Stimulated activated CD8-positive, alpha-beta memory T cell treated with anti-CD3 and anti-CD28 coated beads, Interleukin-4, amount 100 ng/mL, for 1 hour (primary cell): ENCODE data around the gene SYTL1.

Source experiments
- DNase-seq, 2 donors: peaks; one replicate each; pipeline ENCODE4 v3.0.0-alpha.2; 2020; ENCODE audit warnings: low read depth in 2 of 2, low spot score in 1 of 2

Gene SYTL1, protein sequence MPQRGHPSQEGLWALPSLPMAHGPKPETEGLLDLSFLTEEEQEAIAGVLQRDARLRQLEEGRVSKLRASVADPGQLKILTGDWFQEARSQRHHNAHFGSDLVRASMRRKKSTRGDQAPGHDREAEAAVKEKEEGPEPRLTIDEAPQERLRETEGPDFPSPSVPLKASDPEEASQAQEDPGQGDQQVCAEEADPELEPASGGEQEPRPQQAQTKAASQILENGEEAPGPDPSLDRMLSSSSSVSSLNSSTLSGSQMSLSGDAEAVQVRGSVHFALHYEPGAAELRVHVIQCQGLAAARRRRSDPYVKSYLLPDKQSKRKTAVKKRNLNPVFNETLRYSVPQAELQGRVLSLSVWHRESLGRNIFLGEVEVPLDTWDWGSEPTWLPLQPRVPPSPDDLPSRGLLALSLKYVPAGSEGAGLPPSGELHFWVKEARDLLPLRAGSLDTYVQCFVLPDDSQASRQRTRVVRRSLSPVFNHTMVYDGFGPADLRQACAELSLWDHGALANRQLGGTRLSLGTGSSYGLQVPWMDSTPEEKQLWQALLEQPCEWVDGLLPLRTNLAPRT

DNA sequence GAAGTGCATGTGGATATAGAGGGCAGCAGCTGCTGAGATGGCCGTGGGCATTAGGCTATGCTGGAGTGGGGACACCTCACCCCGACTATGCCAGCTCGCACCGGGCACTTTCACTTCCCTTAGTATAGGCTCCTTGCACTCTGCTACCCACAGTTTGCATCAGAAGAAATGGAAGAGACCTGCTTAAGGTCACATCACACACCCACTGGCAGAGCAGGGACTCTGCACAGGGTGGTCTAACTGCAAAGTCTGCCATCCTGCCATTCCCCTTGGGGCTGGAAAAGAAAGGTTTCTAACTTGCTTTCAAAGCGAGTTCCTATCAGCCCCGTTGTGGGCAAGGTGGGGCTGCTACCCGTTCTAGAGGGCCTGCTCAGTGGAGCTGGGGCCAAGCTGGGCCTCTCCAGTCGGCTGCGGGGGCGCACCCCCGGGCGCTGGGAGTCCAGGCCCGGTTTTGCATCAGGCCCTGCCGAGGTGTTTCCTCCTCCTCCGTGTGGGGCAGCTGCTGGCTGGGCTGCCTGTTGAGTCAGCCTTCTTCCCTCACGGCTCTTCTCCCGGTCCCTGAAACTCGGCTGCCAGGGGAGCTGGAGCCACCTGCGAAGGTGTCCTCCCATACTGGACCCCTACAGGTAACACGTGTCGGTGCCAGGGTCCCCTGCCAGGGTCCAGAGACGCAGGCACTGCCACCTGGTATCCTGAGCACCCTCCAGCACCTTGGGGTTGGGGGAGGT, at the start of gene SYTL1:
Gene SYTL1 (plus strand): TSS at position 498 of the 728 bp plus-strand sequence. CDS start 3,313 bp downstream, outside the sequence.
- no peak for DNase-seq

DNA sequence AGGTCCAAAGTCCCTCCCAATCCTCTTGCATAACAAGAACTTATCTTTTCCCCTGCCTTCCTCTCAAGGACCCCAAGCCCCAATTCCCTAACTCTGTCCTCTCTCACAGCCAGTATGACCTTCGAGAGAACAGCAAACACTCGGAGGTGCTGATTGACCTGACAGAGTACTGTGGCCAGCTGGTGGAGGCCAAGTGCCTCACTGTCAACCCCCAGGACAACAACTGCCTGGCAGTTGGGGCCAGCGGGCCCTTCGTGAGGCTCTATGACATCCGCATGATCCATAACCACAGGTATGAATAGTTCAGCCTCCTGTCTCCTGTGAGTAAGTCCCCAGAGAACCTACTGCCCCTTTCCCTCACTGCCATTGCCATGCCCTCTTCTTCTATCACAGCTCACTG, 49.7 kb upstream of the SYTL1 start:
- no peak for DNase-seq

DNA sequence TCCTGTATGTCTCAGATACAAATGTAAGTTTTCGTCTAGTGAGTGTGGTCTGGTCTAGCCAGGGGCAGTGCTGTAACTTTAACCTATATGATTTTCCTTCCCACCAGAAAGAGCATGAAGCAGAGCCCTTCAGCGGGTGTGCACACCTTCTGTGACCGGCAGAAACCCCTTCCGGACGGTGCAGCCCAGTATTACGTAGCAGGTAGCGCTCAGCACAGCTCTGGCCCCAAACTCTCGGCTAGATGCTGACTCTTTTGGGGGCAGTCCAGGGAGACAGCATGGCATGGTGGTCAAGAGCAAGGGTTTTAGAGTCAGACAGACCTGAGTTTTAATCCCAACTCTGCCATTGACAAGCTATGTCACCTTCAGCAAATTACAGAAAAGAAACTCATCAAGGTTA, 47.9 kb upstream of the SYTL1 start:
- DNase-seq = no peak

DNA sequence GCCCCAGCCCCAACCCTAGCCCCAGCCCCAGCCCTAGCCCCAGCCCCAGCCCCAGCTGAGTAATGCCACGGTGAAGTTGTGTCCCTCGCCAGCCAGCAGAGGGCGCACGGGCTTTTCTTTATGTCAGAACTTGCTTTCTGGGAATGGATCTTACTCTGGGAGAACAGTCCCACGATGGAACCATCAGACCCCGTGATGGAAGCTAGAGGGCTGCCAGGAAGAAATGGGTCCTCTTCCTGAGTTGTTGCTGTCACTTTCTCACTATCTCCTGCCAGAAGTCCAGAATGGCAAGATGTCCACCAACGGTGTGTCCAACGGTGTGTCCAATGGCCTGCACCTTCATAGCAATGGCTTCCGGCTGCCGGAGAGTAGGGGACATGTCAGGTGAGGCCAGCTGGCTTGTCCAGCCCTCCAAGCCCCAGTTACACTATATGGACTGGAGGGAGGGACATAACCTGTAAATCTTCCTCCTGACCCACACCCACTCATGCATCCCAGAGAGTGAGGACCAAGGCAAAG, 45.0 kb upstream of the SYTL1 start:
- peak; percentile 35 to 41 for DNase-seq

DNA sequence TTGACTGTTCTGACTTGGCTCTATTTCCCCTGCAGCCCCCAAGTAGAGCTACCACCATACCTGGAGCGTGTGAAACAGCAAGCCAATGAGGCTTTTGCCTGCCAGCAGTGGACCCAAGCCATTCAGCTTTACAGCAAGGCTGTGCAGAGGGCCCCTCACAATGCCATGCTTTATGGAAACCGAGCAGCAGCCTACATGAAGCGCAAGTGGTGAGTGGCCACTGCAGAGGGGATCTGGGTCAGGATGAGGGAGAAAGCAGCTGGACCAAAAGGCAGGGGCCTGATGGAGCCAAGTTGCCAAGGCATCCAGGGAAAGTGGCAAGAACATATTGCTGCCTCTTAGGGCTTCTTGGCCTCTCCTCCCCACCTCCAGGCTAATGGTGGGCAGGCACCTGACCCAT, 43.9 kb upstream of the SYTL1 start:
- no peak for DNase-seq

DNA sequence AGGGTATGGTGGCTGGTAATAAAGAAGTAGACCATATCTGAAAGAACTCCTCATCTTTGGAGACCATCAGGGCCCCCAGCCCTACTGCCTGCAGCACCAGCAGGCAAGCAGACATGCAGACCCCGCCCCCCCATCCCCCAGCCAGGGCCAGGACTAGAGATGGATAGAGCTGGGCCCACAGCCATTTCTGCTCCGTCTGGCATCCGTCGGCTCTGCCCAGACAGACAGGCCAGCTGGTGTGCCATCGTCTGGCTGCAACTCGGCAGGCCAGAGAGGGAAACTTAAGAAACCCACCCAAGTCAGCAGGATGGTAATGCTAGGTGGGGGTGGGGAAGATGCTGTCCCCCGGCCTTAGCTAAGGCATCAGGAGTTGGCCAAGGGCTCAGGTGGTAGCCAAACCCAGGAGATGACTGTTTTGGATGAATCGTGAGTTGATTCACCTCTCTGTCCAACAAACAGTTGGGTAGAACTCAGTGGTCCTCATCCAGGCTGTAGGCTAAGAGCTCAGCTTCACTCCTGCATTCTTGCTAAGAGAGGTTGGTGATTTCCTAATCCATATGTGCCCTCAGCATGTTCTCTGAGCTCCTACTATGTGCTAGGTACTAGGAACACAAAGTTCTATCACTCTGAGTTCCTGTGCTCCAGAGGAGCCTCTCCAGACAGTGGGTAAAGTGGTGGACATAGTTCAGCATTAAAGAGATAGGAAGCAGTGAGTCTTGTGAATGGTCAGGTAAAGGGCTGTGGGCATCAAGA, 43.0 kb upstream of the SYTL1 start:
- DNase-seq = no peak

DNA sequence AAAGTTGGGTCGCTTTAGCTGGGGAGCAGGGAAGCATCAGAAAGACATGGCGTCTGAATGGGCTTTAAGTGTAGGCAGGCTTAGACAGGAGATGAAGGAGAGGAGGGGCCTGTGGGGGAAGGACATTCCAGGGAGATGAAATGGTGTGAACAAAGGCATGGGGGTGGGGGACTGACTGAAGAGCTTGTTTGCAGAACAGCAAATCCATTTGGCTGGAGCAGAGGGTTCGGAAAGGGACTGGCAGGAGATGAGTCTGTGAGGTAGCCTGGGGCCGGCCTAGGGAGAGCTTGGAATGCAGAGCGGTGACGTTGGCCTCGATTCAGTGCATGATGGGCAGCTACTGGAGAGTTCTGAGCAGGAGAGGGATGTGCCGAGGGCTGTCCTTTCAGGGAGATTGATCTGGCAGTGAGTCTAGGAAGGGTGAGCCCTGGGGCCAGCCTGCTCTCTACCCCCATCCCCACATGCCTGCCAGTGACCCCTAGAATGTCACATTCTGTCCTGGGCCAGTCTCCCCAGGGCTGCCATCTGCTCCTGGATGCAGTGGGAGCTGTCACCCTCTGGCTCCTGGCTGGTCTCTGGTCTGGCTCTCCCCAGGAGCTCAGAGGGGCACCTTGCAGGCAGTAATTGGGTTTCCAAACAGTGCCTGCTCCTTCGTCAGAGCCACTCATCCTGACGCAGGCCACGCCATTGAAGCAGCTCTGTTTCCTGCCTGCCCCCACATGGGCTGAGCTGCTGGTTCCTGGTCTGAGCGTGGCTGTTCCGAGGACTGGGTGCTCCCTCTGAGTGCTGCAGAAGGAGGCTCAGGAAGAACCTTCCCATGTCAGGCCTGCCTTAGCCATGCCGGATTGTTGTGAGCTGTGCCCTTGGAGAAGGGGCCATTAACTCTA, 42.2 kb upstream of the SYTL1 start:
- no peak for DNase-seq

DNA sequence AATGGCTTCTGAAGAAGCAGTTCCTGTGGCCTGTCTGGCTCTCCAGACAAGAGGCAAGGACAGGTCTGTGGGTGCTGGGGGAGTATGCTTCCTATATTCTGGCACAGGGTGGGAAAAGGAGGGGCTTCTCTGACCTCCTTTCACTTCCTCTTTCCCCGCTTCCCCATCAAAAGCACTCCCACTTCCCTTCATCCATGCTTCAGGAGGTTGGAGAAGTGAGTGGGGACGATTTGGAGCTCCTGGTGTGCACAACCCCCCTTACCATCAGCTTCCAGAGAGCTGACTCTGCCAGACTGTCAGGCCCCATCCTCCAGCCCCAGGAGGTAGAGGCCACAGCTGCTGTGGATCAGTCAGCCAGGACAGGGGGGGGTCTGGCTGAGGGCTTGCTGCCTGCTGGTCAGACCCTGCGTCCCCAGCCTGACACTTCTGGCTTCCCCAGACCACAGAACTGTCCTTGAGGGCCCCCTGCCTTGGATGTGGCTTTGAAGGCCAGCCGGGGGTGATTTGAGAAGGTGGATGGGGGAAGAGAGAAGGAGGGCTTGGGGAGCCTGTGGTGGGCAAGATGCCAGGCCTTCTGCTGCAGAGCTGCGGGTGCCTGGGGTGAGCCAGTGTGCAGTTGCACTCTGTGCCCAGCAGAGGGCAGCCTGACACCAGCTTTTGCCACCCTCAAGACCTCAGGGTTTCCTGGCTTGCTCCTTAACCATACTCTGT, 41.3 kb upstream of the SYTL1 start:
- DNase-seq = peak; percentile 48 to 56

DNA sequence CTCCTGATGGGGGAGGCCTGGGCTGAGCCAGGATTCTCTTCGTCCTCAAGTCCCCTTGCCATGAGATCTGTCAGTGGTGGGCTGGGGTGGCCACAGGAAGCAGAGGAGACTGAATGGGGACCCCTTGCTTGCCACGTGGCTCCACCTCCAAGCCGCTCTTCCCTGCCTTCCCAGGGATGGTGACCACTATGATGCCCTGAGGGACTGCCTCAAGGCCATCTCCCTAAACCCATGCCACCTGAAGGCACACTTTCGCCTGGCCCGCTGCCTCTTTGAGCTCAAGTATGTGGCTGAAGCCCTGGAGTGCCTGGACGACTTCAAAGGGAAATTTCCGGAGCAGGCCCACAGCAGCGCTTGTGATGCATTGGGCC, 40.8 kb upstream of the SYTL1 start:
- no peak for DNase-seq

DNA sequence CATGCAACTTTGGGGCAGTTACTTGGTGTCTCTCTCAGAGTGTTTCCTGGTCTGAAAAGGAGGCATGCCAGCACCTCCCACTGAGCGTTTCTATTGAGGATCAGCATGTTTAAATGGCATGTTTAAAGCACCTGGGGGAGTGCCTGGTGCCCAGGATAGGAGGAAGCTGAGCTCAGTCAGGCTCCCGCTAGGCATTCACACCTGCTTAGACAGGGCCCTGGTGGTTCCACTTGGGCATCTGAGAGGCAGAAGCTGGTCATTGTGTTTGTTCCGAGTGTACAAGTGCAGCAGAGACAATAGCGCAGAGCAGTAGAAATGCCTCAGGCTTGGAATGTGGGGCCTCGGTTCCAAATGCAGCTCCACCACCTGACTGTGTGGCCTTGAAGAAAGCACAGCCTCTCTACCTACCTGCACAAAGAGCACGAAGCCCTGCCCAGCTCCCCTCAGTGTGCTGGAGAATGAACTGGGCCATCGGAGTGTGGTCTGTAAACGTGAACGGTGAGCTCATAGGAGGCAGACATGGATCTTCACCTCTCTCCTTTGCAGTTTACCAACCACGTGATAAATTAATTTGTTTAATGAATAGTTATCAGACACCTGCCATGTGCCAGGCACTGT, 40.1 kb upstream of the SYTL1 start:
- no peak for DNase-seq

DNA sequence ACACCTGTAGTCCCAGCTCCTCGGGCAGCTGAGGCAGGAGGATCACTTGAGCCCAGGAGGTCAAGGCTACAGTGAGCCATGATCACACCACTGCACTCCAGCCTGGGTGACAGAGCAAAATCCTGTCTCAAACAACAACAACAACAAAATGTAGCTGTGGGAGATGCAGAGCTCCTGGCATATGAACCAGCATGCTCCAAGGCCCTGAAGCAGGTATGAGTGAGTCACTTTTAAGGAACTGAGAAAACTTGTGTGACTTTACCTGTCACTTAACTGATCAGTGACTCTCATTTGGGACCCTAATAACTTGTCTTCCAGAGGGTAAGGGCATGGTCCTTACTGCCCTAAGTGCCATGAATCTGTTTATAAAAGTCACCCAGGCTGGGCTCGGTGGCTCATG, 39.2 kb upstream of the SYTL1 start:
- DNase-seq = no peak

DNA sequence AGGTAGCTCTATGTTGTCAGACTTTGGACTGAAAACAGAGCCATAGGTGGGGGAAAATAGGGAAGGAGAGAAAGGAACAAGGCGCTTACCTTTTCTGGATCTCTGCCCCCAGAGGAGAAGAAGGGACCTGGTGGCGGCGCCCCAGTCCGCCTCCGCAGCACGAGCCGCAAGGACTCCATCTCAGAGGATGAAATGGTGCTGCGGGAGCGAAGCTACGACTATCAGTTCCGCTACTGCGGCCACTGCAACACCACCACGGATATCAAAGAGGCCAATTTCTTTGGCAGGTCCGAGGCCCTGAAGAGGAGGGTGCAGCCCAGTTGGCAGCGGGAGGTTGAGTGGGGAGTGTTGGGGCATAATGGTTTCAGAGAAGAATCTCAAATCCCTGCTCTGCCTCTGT, 38.3 kb upstream of the SYTL1 start:
- DNase-seq = no peak

DNA sequence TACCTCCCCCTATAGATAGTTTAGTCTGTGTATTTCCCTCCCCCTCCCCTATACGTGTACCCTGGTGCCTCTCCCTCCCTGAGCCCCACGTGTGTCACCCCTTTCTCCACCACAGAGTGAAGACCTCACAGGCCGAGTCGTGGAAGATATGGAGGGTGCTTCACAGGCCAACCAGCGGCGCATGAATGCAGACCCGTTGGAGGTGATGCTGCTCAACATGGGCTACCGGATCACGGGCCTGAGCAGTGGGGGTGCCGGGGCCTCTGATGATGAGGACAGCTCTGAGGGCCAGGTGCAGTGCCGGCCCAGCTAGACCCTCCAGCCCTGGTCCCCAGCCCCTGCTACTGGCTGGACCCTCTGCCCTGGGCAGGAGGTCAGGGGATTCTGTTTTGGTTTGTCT, 35.8 kb upstream of the SYTL1 start:
- DNase-seq = no peak

DNA sequence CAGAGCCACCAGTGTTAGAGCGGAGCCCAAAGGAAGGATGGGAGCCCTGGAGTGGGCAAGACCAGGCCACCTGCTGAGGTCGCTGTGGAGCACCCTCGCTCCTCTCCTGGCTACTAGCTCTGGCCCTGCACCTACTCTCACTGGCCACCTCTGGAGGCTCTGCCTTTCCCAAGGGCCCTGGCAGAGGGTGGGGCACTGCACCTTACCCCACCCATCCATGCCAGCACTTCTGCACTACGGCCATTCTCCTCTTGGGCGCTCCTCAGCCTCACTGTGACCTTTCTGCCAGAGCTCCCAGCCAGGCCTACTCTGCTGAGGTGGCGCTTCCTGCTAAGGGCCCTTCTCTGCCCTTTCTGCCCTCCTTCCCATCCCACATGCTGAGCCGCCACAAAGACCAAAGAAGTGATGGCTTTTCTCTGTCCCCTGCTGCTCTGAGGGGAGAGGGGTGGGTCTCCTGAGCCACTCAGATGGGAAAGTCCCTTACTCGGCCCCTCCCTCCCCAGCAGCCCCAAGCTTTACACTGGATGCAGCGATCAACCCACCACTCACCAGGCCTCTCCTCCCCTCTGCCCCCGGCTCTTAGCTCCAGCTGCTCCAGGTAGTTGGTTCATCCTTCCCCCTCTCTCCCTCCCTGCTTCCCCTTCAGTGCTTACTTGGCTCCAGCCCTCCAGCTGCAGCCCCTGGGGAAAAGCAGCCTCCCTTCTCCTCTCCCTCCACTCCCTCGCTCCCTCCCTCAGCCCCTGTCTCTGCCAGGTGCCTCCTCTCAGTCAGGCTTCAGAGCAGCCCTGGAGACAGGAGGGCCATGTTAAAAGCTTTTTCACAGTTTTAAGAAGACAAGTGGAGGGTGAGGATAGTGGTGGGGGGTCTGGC, 34.7 kb upstream of the SYTL1 start:
- DNase-seq = no peak

DNA sequence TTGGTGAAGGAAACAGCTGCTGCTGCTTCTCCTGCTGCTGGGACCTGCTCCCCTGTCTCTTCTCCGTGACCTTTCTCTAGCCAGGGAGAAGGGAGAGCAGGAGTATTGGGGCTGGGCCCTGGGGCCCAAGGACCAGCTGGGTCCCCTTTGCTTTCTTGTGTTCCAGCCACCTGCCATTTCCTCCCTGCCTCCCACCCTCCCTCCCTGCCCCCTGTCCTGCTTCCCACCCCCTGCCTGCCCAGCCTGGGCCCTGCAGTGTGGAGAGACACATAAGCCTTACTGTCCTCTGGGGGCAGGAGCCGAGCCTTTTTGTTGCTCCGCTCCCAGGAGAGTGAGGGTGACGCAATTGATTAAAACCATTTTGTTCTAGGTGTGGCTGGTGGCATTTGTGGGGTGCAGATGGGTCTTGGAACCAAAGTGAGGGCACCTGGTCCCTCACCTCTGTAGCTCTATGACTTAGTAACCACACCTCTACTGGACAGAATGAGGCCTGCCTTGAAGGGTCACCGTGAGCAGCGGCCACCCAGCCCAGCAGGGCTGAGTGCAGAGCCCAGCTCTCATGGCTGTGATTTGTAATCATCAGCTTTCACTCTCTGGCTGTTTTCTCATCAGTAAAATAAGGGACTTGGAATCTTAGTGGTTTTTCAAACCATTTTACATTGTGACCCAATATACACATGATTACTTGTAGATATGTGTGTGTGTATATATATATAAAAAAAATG, 33.8 kb upstream of the SYTL1 start:
- no peak for DNase-seq

DNA sequence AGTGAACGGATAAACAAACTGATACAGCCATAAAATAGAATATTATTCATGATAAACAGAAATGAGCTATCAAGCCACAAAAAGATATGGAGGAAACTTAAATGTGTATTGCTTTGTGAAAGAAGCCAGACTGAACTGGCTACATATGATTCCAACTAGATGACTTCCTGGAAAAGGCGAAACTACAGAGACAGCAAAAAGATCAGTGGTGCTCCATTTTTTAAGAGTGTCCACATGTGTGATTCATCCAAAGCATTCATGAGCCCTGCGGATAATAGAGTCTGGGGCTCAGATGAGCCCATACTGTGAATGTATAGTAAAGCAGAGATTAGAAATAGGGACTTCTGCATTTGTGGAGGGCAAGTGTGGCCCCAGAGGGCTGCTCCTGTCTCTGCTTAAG, 27.7 kb upstream of the SYTL1 start:
- DNase-seq = no peak

DNA sequence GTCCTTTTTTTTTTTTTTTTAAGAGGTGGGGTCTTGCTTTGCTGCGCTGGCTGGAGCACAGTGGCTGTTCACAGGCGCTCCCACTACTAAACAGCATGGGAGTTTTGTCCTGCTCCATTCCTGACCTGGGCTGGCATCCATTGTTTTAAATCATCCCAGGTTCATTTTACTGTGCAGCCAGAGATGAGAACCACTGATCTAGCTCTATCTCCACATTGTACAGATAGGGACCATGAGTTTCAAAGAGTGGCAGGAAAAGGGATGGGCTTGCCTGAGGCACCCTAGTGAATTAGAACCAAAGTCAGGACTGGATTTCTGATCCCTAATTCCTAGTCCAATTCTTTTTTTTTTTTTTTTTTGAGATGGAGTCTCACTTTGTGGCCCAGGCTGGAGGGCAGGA, 27.1 kb upstream of the SYTL1 start:
- no peak for DNase-seq

DNA sequence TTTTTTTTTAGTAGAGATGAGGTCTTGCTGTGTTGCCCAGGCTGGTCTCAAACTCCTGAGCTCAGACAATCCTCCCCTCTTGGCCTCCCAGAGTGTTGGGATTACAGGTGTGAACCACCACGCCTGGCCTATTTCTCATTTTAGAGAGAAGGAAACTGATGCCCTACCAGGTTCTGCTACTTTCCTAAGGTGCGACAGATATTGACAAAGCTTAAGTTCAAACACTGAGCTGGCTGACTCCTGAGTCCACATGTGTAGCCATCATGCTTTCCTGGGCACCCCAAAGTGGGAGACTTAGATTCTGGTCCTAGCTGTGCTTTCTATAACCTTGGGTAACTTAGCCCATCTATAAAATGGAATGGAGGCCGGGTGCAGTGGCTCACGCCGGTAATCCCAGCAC, 25.0 kb upstream of the SYTL1 start:
- DNase-seq = no peak
